NT2/D1 (cell line): ENCODE results near the gene BABAM2.

Experiments used
- SUZ12 ChIP-seq: IDR thresholded peaks from 2 replicates; pipeline ENCODE4 v1.6.1; 2011; ENCODE audit not compliant: insufficient read length, insufficient read depth; ENCODE audit errors: extremely low read depth
- YY1 ChIP-seq: IDR thresholded peaks from 2 replicates; pipeline ENCODE4 v1.6.1; 2011; ENCODE audit not compliant: insufficient read length, insufficient read depth
- ZNF274 ChIP-seq: IDR thresholded peaks from 2 replicates; pipeline ENCODE4 v1.6.1; 2011; ENCODE audit warnings: mild to moderate bottlenecking, low read depth, low read length

DNA sequence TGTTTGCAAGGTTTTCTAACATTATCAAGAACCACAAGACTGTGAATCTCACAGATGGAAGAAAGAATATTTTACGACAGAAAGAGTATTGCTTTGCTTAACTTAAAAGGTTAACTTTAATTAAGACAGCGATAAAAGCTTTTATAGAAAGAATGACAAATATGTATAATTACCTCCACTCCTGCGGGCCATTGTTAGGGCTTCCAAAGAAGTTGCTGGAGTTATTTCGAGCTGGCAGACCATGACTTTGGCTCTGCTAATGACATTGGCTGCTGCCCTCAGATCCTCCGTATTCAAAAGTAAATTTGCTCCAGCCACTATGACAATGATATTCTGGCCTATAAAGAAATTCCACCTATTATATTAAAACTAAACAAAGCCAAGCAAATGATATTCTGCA lies 47.6 kb upstream of the BABAM2 start:
- TF ChIP-seq YY1 = no peak
- TF ChIP-seq ZNF274 = no peak
- TF ChIP-seq SUZ12 = no peak
